Peyer's patch (tissue), 4 donors: ENCODE results near the gene CCDC69.

Experiments
- CTCF ChIP-seq, 6 experiments: fragments of 450-650 bp in 4 of 6; fragments of 200-600 bp in 2 of 6; sonication (generic) in 1 of 6; IDR thresholded peaks; one replicate each; pipeline ENCODE4 v1.5.1; 2017 to 2019; ENCODE audit warnings: antibody characterized with exemption in 6 of 6, mild to moderate bottlenecking in 3 of 6, moderate library complexity in 1 of 6
- POLR2A ChIP-seq, 2 donors: fragments of 450-650 bp; IDR thresholded peaks; one replicate each; pipeline ENCODE4 v1.5.1; 2017; ENCODE audit warnings: antibody characterized with exemption in 2 of 2, mild to moderate bottlenecking in 2 of 2, moderate library complexity in 2 of 2

GRCh38 chr5:151221574-151221973 is 2.3 kb downstream of the CCDC69 start:
- no peak for TF ChIP-seq CTCF (IDR thresholded peaks at IDR 0.05)
- no peak for TF ChIP-seq POLR2A (IDR thresholded peaks at IDR 0.05)
